Measurements from ENCODE around the gene PHB1.
"Not testable (repeated sequence)": the region's sequence is repeated elsewhere in the genome, so short reads cannot be mapped to it uniquely, and the experiment has no call there.

Gene PHB1

GRCh38 chr17:49422714-49423113, 8.0 kb upstream of the PHB1 start:
- DNase-seq (ENCODE audit: low read depth, low spot score): no peak
- TF ChIP-seq CTCF (IDR thresholded peaks at IDR 0.05; ENCODE audit: low read depth, low read length): no peak
- no peak overlapping the region for H3K4me3 ChIP-seq (ENCODE audit: low read depth, low read length)
- in situ Hi-C loops (cut with HindIII; ENCODE audit: low sequenced_read_pairs): no loop called here

DNA sequence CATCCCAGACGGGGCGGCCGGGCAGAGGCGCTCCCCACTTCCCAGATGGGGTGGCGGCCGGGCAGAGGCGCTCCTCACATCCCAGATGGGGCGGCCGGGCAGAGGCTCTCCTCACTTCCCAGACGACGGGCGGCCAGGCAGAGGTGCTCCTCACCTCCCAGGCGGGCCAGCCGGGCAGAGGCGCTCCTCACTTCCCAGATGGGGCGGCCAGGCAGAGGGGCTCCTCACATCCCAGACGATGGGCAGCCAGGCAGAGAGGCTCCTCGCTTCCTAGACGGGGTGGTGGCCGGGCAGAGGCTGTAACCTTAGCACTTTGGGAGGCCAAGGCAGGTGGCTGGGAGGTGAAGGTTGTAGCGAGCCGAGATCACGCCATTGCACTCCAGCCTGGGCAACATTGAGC, 5.1 kb upstream of the PHB1 start:
- DNase-seq (ENCODE audit: low read depth, low spot score); in situ Hi-C loops (cut with HindIII; ENCODE audit: low sequenced_read_pairs); H3K4me3 ChIP-seq (ENCODE audit: low read depth, low read length): not testable (repeated sequence)

DNA sequence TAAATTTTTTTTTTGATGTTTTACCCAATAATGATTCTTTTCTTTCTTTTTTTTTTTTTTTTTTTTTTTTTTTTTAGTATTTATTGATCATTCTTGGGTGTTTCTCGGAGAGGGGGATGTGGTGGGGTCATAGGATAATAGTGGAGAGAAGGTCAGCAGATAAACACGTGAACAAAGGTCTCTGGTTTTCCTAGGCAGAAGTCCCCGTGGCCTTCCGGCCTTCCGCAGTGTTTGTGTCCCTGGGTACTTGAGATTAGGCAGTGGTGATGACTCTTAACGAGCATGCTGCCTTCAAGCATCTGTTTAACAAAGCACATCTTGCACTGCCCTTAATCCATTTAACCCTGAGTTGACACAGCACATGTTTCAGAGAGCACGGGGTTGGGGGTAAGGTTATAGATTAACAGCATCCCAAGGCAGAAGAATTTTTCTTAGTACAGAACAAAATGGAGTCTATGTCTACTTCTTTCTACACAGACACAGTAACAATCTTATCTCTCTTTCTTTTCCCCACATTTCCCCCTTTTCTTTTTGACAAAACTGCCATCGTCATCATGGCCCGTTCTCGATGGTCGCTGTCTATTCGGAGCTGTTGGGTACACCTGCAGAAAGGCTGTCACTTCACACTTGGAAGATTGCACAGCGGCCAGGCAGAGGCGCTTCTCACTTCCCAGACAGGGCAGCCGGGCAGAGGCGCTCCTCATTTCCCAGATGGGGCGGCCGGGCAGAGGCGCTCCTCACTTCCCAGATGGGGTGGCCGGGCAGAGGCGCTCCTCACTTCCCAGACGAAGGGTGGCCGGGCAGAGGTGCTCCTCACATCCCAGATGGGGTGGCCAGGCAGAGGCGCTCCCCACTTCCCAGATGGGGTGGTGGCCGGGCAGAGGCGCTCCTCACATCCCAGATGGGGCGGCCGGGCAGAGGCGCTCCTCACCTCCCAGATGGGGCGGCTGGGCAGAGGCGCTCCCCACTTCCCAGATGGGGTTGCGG, 4.4 kb upstream of the PHB1 start:
- DNase-seq (ENCODE audit: low read depth, low spot score); H3K4me3 ChIP-seq (ENCODE audit: low read depth, low read length); in situ Hi-C loops (cut with HindIII; ENCODE audit: low sequenced_read_pairs): not testable (repeated sequence)

DNA sequence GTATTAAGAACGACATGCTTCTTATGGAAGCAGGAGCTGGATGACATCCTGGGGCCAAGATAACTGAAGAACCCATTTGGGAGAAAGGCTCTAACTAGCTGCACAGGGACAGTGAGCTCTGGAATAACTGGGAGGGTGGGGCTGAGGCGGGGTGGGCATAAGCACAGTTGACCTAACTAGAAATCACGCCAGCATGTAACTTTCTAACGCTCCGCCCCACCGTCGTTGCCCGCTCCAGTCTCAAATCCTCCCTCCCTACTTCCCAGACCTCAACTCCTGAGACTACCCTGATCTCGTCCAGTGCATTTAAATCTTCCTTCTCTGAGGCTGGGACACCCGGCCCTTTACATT, 436 bp downstream of the PHB1 start:
- TF ChIP-seq CTCF (IDR thresholded peaks at IDR 0.05; ENCODE audit: low read depth, low read length): no peak
- in situ Hi-C loops (cut with HindIII; ENCODE audit: low sequenced_read_pairs): no loop called here
- no peak for DNase-seq (ENCODE audit: low read depth, low spot score)
- H3K4me3 ChIP-seq (ENCODE audit: low read depth, low read length): peak overlapping the region; percentile 94

DNA sequence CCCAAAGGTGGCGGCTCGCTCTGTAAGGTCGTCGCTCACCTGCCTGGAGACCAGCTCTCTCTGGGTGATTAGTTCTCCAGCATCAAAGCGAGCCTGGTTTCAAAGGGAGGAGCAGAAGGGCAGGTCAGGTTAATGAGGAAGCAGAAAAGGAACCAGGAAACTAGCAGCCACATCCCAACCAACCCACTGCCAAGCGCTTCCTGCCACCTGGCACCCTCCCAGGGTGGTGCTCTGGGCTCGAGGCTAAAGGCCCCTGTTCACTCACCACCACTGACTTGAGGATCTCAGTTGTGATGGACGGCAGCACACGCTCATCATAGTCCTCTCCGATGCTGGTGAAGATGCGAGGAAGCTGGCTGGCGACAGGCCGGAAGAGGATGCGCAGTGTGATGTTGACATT, 5.6 kb downstream of the PHB1 start:
- no peak overlapping the region for H3K4me3 ChIP-seq (ENCODE audit: low read depth, low read length)
- no peak for TF ChIP-seq CTCF (IDR thresholded peaks at IDR 0.05; ENCODE audit: low read depth, low read length)
- in situ Hi-C loops (cut with HindIII; ENCODE audit: low sequenced_read_pairs): no loop called here
- no peak for DNase-seq (ENCODE audit: low read depth, low spot score)

GRCh38 chr17:49407981-49408501, 6.6 kb downstream of the PHB1 start:
- peak; percentile 91 for TF ChIP-seq CTCF (IDR thresholded peaks at IDR 0.05; ENCODE audit: low read depth, low read length)
- in situ Hi-C loops (cut with HindIII; ENCODE audit: low sequenced_read_pairs): no loop called here
- H3K4me3 ChIP-seq (ENCODE audit: low read depth, low read length): no peak overlapping the region
- DNase-seq (ENCODE audit: low read depth, low spot score): peak; percentile 59

DNA sequence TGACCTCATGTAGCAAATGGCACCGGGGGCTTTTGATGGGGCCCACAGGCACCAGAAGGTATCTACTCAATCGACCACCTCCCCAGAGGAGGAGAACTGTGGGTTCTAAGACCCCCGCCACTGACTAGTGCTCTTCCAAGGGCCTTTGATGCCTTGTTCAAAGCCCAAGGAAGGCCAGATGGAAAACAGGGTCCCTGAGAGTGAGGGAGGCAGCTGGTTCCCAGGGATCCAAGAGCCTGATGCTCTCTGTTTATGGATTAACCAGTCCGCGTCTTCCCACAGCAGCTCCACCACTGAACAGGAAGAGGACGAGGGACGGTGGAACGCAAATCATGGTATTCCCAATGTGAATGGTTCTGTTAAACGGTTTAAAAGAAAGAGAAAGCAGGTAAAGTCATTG, 7.6 kb downstream of the PHB1 start:
- TF ChIP-seq CTCF (IDR thresholded peaks at IDR 0.05; ENCODE audit: low read depth, low read length): no peak
- in situ Hi-C loops (cut with HindIII; ENCODE audit: low sequenced_read_pairs): no loop called here
- DNase-seq (ENCODE audit: low read depth, low spot score): no peak
- no peak overlapping the region for H3K4me3 ChIP-seq (ENCODE audit: low read depth, low read length)
